Right ventricle myocardium inferior (tissue), 1 donor: ENCODE measurements around the gene FAM50B. TPM values are rescaled to one million over a fixed set of nuclear protein-coding genes. Genes with fewer than 3 reads are reported as not detected.
"Not testable (repeated sequence)": the region's sequence is repeated elsewhere in the genome, so short reads cannot be mapped to it uniquely, and the experiment has no call there.

Experiments used
- ATAC-seq: fragments of 200-7000 bp; cut with Tn5 transposase; one replicate; pipeline ENCODE4 v1.9.1; 2020; ENCODE audit warnings: mild to moderate bottlenecking, moderate library complexity
- DNase-seq: peaks from one replicate; pipeline ENCODE4 v3.0.0; 2021; ENCODE audit errors: missing footprints
- intact Hi-C: fragments of 100-400 bp; cut with DNase I; formaldehyde crosslinking; loops from one replicate; pipeline ENCODE4 v1.11.0; 2022
- total RNA-seq: library from RNA; stranded (reverse); fragmentation: NEBNext Ultra II Directional; extraction: Animal tissue kit (Norgen Biotek cat#: 25700); gene quantifications from one replicate; pipeline ENCODE4 v1.2.1, GENCODE V29; 2021
- donor health status: DM: no; HTN: yes; CAD: no; lungs with severe emphysema.

FAM50B gene
- total RNA-seq, 1 donor from 2014 or later, result 26.5 TPM

DNA sequence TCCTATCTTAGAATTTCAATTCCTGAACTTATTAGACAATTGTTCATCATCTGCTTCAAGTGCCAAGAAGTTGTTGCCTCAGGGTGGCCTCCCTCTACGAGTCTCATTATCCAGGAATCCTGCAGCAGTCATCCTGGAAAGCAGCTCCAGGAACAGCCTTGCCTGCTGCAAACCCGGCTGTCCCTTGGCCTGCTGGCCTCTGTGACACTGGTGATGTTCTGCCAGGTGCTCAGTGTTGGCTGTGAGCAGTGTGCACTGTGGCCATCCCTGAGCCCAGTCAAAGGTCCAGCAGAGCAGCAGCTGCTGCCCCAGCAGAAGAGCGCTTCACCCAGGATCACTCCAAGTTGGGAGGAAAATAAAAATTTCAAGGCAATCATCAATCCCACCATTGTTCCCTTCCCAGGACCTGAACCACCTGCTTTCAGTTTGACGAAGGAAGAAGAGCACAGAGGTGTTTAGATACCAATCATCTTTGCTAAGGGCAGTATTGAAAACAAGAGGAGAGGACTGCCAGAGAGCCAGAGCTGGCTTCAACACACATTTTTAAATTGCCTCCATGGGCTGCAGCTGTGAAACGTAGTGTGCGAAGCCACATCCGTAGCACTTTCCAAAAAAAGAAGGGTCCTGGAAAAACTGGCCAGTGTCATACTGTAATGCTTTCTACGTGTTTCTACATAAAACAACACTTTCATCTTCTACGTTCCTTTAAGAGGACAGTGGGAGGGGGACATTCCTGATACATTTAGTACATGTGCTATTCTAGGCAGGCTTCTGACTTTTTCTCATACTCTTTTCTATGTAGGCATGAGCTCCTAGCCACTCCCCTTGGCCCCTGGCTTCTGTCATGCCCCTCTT lies 7.2 kb upstream of the FAM50B start:
- ATAC-seq, result peak; percentile 46
- intact Hi-C loops, result no loop called here
- DNase-seq, result no peak

DNA sequence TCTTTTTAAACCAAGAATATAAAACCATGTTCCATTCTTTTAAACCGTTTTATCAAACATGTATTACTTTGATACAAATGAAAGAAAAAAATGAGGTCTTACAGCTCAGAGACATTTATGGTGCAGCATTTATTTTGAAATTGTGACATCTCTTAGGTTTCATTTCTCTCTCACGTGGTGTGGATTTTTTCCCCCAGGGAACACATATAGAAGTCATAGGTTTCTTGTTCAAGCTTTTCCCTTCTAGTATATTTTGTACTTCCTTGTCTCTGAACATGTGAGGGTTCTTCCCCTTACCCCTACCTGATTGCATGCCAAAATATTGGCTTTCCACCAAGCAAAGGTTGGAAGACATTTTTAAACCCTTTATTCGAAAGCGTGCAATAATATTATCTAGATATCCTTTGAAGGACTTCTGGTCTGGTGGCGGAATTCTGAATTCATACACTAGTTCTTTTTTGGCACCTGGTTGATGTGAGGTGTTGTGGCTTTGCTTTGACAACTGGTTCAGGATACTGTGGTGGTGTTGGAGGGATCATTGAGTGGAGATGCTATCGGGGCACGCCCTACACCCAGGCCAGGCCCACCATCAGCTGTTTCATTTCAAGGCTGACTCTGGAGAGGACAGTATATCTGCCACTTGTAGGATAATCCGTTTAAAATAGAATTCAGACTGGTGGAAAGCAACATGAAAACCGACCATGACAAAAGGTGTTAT lies 5.6 kb upstream of the FAM50B start:
- ATAC-seq, result no peak
- no peak for DNase-seq
- intact Hi-C loops, result no loop called here

DNA sequence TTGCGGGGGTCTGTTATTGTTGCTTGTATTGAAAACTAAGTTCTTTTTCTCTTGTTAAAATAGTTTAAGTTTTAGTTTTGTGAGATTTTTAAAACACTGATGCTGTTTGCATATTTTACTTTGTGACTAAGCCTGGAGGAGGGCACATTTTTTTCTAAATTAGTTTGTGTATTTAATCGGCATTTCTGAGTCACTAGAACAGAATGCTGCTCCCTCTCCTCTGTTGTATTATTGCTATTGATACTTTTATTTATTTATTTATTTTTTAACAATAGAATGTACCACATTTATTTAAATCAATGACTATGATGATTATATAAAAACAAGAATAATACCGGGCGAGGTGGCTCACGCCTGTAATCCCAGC lies 5.1 kb upstream of the FAM50B start:
- no peak for DNase-seq
- intact Hi-C loops, result no loop called here
- no peak for ATAC-seq

DNA sequence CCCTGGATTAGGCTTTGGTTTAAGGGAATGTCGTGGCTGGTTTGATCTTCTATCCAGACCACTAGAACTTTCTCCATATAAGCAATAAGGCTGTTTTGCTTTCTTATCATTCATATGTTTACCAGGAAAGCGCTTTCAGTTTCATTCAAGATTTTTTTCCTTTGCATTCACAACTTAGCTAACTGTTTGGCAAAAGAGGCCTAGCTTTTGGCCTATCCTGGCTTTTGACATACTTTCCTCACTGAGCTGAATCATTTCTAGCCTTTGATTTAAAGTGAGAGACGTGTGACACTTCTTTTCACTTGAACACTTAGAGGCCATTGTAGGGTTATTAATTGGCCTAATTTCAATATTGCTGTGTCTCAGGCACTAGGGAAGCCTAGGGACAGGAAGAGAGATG lies 1.7 kb upstream of the FAM50B start:
- ATAC-seq (no peak), DNase-seq (no peak)
- intact Hi-C loops, result no loop called here

DNA sequence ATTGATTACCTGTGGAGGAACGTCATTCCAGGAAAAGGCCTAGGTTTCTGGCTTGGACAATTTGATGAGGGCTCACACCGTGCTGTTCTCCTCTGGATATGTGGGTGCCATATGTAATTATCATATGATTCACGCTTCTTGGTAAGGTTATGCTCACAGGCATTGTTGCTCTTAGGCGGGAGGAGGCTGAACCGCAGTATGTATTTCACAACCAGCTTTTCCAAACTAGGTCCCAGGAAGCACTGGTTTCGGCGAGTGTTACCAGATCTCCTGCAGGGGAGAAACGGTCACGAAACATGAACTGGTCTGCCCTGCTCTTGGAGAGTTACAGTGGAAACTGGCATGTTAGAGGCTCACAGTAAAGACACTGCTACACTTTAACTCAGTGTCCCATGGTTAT lies 793 bp upstream of the FAM50B start:
- DNase-seq, result no peak
- no peak for ATAC-seq
- intact Hi-C loops, result no loop called here

DNA sequence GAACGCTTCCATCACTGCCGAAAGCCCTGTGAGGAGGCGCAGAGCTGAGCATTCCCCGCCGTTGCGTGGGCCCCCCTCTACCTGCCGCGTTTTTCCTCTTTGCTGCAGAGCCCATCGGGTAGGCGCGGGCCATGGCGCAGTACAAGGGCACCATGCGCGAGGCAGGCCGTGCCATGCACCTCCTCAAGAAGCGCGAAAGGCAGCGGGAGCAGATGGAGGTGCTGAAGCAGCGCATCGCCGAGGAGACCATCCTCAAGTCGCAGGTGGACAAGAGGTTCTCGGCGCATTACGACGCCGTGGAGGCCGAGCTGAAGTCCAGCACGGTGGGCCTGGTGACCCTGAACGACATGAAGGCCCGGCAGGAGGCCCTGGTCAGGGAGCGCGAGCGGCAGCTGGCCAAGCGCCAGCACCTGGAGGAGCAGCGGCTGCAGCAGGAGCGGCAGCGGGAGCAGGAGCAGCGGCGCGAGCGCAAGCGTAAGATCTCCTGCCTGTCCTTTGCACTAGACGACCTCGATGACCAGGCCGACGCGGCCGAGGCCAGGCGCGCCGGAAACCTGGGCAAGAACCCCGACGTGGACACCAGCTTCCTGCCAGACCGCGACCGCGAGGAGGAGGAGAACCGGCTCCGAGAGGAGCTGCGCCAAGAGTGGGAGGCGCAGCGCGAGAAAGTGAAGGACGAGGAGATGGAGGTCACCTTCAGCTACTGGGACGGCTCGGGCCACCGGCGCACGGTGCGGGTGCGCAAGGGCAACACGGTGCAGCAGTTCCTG lies 693 bp downstream of the FAM50B start:
- DNase-seq (peak; percentile 71), ATAC-seq (peak; percentile 27)
- intact Hi-C loops, result loop anchor here (1.0 kb wide), 3 partner anchors 83 to 141 kb away; no protein-coding TSS in a partner anchor

DNA sequence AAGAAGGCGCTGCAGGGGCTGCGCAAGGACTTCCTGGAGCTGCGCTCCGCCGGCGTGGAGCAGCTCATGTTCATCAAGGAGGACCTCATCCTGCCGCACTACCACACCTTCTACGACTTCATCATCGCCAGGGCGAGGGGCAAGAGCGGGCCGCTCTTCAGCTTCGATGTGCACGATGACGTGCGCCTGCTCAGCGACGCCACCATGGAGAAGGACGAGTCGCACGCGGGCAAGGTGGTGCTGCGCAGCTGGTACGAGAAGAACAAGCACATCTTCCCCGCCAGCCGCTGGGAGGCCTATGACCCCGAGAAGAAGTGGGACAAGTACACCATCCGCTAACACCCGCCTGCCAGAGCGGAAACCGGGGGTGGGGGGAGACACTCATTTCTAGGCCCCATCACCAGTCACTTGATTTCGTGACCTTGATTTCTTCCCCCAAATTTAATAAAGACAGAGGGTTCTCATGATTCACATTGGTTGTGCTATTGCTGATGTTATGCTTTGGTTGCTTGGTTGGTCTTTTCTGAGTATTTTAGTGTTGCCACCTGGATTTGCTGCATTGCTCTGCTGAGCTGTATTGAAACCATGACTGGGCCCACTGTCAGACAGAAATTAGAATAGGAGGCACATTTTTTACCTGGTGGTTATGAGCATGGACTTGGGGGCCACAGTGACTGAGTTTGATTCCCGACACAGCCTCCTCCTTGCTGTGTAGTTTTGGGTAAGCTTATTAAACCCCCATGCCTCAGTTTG lies 1.5 kb downstream of the FAM50B start:
- intact Hi-C loops, result no loop called here
- DNase-seq, result no peak
- ATAC-seq, result no peak

DNA sequence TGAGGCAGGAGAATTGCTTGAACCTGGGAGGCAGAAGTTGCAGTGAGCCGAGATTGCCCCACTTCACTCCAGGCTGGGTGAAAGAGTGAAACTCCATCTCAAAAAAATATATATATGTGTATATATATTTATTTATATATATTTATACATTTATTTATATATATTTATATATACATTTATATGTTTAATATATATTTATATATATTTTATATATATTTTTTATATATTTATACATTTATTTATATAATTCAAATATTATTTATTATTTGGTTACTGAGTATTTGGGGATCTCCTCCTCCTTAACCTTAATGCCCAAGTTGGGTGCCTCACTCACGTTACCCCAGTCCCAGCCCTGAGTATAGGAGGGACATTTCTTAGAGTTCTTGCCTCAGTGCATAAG lies 2.7 kb downstream of the FAM50B start:
- DNase-seq (no peak), ATAC-seq (no peak)
- intact Hi-C loops, result no loop called here

DNA sequence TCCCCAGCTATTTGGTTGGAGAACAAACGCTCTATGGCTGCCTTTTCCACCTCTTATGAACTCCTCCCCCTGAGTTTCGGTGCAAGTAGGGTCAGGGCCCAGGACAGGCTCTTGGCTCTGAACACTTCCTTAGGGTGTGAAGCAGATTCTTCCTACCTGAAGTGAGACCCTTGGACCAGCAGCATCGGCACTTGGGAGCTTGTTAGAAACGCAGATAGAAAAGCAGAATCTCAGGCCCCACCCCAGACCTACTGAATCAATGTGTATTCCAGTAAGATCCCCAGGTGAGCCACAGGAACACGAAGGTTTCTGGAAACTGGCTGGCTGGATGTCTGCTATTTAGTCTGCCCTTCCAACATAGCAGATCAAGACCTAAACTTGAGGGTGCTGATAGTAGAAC lies 3.2 kb downstream of the FAM50B start:
- intact Hi-C loops, result no loop called here
- DNase-seq (no peak), ATAC-seq (no peak)

DNA sequence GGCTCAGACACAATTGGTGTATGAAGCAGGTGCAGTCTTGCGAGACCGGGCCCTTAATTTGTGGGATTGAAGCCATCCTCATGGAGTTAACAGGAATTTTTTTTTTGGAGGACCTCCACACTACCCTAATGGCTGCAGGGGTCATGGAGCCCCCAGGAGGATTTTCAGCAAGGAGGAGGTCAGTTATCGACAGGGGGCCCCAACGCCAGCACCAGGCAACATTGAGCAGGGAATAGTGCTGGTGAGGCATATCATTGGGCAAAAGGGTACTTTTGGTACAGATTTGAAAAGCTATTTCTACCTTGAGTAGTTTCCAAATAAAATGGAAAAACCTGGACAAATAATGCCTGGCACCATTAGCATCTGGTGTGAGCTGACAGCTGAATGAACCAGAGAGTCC lies 6.7 kb downstream of the FAM50B start:
- ATAC-seq (no peak), DNase-seq (no peak)
- intact Hi-C loops, result no loop called here

DNA sequence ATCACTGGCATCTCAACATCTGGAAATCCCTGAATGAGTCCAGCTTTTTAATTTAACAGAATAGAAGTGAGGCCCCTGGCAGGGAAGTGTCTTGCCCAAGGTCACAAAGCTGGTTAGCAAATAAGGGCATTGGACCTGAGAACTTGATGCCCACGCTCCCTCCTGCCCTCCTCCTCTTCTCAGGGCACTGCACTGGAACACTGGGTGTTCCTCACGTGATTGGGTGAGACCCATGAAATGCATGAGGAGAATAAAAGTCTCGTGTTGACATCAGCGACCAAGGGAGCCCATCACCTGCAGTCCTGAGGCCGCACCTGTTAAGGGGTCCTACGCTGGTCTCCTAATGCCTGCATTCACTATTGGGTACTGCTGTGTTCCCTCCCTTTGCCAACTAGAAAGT lies 7.4 kb downstream of the FAM50B start:
- intact Hi-C loops, result no loop called here
- DNase-seq, result no peak
- no peak for ATAC-seq

DNA sequence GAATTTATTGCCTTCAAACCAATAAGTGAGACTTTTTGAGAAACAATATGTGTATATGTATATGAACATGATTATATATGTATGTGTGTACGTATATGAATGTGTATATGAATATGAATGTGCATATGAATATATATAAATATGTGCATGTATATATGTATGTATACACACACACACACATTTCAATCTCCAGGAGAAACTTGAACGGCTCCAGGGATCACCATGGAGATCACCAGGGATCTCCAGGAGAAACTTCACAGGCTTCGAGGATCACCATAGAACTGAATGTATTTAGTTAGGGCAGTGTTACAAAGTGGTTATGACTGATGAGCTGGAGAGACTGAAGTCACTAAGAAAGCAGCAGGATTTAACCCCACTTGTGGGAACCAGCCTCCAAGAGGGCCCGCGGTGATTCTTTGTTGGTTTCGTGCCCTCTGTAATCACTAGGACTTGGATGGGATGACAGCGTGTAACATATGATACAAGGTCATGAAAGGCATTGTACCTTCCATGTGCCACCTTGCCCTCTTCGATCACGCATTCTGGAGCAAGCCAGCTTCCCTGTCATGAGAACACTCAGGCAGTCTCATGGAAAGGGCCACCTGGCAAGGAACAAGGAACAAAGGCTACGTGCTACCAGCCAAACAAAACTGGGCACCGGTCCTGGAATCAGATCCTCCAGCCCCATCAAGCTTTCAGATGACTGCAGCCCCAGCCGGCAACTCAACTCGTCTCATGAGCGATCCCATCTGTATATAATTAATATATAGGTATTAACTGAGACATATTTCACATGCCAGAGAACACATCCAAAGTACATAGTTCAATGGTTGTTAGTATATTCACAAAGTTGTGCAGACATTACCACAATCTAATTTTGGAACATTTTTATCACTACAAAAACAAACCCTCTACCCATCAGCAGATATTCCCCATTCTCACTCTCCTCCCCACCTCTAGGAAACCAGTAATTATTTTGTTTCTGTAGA lies 8.6 kb downstream of the FAM50B start:
- ATAC-seq (no peak), DNase-seq (no peak)
- intact Hi-C loops, result no loop called here

DNA sequence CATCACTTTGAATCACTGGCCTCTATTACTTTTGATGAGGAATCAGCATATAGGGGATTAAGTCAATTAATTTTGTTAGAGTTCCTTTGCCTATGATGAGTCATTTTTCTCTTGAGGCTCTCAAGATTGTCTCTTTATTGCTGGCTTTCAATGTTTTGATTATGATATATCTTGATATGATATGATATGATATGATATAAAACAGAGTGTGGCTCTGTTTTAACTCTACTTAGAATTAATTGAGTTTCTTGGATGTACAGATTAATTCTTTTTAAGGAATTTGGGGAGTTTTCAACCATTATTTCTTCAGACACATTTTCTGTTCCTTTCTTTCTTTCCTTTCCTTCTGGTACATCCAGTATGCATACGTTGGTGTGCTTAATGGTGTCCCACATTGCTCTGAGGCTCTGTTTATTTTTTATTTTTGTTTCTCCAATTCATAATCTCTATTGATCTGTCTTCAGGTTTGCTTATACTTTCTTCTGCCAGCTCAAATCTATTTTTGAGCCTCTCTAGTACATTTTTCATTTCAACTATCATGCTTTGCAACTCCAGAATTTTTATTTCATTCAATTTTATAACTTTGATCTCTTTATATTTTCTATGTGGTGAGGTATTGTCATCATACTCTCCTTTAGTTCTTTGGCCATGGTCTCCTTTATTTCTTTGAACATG lies 10.8 kb downstream of the FAM50B start:
- intact Hi-C loops, result no loop called here
- DNase-seq, result no peak
- ATAC-seq, result no peak

DNA sequence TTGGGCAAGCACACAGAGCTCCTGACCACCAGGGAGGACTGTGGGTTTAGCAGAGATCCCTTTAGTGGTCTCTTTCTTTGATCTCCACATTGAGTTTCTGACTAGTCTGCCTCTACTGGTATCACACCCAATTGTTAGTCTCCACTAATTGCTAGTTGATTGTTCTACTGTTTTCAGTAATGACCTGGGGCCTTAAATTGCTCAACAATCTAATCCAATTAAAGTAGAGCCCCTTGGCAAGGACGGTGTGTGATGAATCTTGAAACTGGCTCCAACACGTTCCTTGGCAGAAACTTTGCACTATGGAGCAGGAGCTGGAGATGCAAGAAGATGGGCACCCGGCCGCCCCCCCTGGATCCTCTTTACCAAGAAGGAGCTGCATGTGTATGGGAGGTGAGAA lies 12.3 kb downstream of the FAM50B start:
- DNase-seq (no peak), ATAC-seq (no peak)
- intact Hi-C loops, result no loop called here

DNA sequence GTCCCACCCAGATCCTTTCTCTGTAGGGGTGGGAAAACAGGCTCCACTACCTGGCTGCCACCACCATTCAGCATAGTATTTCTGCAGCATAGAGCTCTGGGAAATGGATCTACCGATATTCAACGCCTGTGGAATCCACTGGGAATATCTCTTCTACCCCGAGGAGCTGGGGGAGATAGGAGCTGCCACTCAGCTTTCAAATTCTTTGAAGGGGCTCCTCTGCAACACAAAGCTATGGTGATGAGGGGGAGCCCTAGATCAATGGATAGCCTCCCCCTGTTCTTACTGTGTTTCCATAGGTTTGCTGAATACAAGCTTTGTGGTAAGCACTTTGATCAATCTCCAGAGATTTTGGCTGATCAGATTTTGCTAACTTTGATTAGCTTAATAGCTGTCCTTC lies 12.9 kb downstream of the FAM50B start:
- DNase-seq (no peak), ATAC-seq (no peak)
- intact Hi-C loops, result no loop called here

DNA sequence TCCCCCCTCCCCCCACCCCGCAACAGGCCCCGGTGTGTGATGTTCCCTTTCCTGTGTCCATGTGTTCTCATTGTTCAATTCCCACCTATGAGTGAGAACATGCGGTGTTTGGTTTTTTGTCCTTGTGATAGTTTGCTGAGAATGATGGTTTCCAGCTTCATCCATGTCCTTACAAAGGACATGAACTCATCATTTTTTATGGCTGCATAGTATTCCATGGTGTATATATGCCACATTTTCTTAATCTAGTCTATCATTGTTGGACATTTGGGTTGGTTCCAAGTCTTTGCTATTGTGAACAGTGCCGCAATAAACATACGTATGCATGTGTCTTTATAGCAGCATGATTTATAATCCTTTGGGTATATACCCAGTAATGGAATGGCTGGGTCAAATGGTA lies 14.1 kb downstream of the FAM50B start:
- ATAC-seq, DNase-seq, intact Hi-C loops: not testable (repeated sequence)

DNA sequence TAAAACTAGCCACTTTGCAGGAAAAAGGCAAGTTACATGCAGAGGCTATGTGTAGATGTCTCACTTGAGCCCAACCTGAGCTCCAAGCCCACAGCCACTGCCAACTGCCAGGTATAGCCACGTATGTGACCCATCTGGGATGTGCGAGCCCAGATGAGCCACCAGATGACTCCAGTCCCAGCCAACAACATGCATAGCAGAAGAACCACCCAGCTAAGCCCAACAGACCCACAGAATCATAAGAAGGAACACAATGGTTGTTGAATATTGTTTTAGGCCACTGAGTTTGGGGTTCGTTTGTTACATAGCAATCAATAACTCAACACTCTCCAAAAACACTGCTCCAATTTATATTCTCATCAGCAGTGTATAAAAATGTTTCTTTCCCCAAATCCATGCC lies 16.3 kb downstream of the FAM50B start:
- DNase-seq (no peak), ATAC-seq (no peak)
- intact Hi-C loops, result no loop called here
